HepG2 (cell line): Measurements from ENCODE around the gene NGRN. TPM values are rescaled to one million over a fixed set of nuclear protein-coding genes. Genes with fewer than 3 reads are reported as not detected.

Source experiments
- DNMT1 ChIP-seq: sonication (generic); formaldehyde crosslinking; IDR thresholded peaks from 2 replicates; pipeline ENCODE4 v1.5.1; 2020; ENCODE audit warnings: mild to moderate bottlenecking, missing genetic modification reagents
- GLI4 ChIP-seq: sonication (generic); formaldehyde crosslinking; IDR thresholded peaks from 2 replicates; pipeline ENCODE4 v1.5.1; 2020; ENCODE audit warnings: missing genetic modification reagents, mild to moderate bottlenecking, moderate library complexity, borderline replicate concordance
- KDM5A ChIP-seq: fragments of 200-600 bp; sonication (generic); IDR thresholded peaks from 2 replicates; pipeline ENCODE4 v1.7.0; 2018; ENCODE audit warnings: antibody characterized with exemption, mild to moderate bottlenecking, low read length, borderline replicate concordance
- MAFF ChIP-seq: IDR thresholded peaks from 2 replicates; pipeline ENCODE4 v1.6.1; 2011; ENCODE audit warnings: low read depth, low read length, improper control_type of control experiment
- NFRKB ChIP-seq: fragments of 450-650 bp; IDR thresholded peaks from 2 replicates; pipeline ENCODE4 v1.6.1; 2017
- NPAS2 ChIP-seq: sonication (generic); formaldehyde crosslinking; IDR thresholded peaks from 2 replicates; pipeline ENCODE4 v1.8.0; 2022; ENCODE audit warnings: mild to moderate bottlenecking, missing genetic modification reagents, borderline replicate concordance
- ZFYVE20 ChIP-seq: sonication (generic); formaldehyde crosslinking; IDR thresholded peaks from 2 replicates; pipeline ENCODE4 v1.8.0; 2023; ENCODE audit warnings: low read depth, mild to moderate bottlenecking, moderate library complexity, missing genetic modification reagents, borderline replicate concordance
- ZNF10 ChIP-seq: sonication (generic); formaldehyde crosslinking; IDR thresholded peaks from 2 replicates; pipeline ENCODE4 v1.4.0; 2020; ENCODE audit warnings: mild to moderate bottlenecking, low read depth, missing genetic modification reagents, borderline replicate concordance
- ZNF142 ChIP-seq: sonication (generic); formaldehyde crosslinking; IDR thresholded peaks from 2 replicates; pipeline ENCODE4 v1.4.0; 2020; ENCODE audit warnings: missing genetic modification reagents
- ZNF232 ChIP-seq: sonication (generic); formaldehyde crosslinking; IDR thresholded peaks from 2 replicates; pipeline ENCODE4 v1.4.0; 2020; ENCODE audit warnings: missing genetic modification reagents, borderline replicate concordance
- ZNF792 ChIP-seq: IDR thresholded peaks from 2 replicates; pipeline ENCODE4 v1.6.1; 2016
- polyA plus RNA-seq, 8 experiments: library from polyadenylated mRNA; depleted of rRNA in 3 of 8; stranded (reverse) in 7 of 8; unstranded in 1 of 8; fragments of >200 nt; fragmentation: Illumina TruSeq in 4 of 8; extraction: Trizol in 4 of 8; gene quantifications; 2 replicates each; pipeline versions ENCODE4 v1.2.1 to v1.2.3, GENCODE V29; 2011 to 2016; ENCODE audit warnings: low read depth in 4 of 8, missing spikeins in 1 of 8, mixed read lengths in 1 of 8; ENCODE audit not compliant: insufficient read depth in 1 of 8
- total RNA-seq, 5 experiments: library from RNA; depleted of rRNA; stranded (reverse); fragments of >200 nt; fragmentation: Illumina TruSeq; extraction: Trizol; gene quantifications; 2 replicates each; pipeline ENCODE4 v1.2.3, GENCODE V29; 2016; ENCODE audit warnings: low read depth in 1 of 5
- TF ChIP-seq, protein P1 (sequence below): sonication (generic); formaldehyde crosslinking; conservative IDR thresholded peaks from 2 replicates; pipeline ENCODE4 v1.5.0; 2020; ENCODE audit warnings: missing genetic modification reagents
- TF ChIP-seq, protein P2 (sequence below): sonication (generic); formaldehyde crosslinking; IDR thresholded peaks from 2 replicates; pipeline ENCODE4 v1.5.0; 2020; ENCODE audit warnings: mild to moderate bottlenecking, missing genetic modification reagents
- TF ChIP-seq, protein P3 (sequence below): sonication (generic); formaldehyde crosslinking; IDR thresholded peaks from 2 replicates; pipeline ENCODE4 v1.4.0; 2020; ENCODE audit warnings: missing genetic modification reagents

NGRN gene
- total and polyA plus RNA-seq, 2 of the 13 experiments (the other 11 are each of a cell fraction or from before 2014, with no cell fraction given): 39.8 to 63.7 TPM

DNA sequence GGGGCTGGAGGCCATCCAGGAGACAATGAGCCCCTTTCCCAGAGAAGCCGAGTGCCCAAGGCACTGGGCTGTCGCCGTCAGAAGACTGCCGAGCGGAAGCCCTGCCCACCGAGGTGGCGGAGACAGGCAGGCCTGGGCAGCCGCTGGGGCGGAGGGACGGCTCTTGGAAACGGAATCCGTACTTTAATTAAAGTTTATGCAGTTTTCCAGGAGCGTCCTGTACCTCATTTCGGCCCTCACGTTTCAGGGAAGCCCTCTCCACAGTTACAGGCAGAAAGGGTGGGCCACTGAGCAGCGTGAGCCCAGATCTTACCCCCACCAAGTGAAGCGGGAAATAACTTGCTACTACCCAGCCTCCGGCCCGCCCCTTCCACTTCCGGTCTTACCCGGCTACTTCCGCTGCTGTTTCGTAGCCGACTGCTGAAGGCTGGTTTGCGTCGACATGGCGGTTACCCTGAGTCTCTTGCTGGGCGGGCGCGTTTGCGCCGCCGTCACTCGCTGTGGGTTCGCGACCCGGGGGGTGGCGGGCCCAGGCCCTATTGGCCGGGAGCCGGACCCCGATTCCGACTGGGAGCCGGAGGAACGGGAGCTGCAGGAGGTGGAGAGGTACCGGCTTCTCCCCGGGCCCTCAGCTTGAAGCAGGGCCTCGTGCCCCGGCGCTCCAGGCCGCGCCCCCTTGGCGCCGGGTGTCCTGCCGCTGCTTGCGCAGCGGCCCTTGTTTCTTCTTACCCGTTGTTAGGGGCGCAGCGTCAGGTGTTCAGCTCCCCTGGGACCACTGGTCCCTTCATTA is at the start of gene NGRN (continued):
- TF ChIP-seq ZNF142: peak; percentile 24; the same call in 1 of the 2 replicates
- TF ChIP-seq ZFYVE20 (CRISPR knock-in tag): no peak
- peak; percentile 58; the same call in 1 of the 2 replicates for TF ChIP-seq DNMT1 (CRISPR knock-in tag)
- TF ChIP-seq ZNF10: no peak
- TF ChIP-seq, protein P1, sequence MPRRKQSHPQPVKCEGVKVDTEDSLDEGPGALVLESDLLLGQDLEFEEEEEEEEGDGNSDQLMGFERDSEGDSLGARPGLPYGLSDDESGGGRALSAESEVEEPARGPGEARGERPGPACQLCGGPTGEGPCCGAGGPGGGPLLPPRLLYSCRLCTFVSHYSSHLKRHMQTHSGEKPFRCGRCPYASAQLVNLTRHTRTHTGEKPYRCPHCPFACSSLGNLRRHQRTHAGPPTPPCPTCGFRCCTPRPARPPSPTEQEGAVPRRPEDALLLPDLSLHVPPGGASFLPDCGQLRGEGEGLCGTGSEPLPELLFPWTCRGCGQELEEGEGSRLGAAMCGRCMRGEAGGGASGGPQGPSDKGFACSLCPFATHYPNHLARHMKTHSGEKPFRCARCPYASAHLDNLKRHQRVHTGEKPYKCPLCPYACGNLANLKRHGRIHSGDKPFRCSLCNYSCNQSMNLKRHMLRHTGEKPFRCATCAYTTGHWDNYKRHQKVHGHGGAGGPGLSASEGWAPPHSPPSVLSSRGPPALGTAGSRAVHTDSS (CRISPR knock-in tag): no peak
- TF ChIP-seq, protein P2, sequence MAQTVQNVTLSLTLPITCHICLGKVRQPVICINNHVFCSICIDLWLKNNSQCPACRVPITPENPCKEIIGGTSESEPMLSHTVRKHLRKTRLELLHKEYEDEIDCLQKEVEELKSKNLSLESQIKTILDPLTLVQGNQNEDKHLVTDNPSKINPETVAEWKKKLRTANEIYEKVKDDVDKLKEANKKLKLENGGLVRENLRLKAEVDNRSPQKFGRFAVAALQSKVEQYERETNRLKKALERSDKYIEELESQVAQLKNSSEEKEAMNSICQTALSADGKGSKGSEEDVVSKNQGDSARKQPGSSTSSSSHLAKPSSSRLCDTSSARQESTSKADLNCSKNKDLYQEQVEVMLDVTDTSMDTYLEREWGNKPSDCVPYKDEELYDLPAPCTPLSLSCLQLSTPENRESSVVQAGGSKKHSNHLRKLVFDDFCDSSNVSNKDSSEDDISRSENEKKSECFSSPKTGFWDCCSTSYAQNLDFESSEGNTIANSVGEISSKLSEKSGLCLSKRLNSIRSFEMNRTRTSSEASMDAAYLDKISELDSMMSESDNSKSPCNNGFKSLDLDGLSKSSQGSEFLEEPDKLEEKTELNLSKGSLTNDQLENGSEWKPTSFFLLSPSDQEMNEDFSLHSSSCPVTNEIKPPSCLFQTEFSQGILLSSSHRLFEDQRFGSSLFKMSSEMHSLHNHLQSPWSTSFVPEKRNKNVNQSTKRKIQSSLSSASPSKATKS (CRISPR knock-in tag): peak; percentile 83; the same call in 1 of the 2 replicates
- TF ChIP-seq KDM5A: peak; percentile 61; the same call in 1 of the 2 replicates
- TF ChIP-seq, protein P3, sequence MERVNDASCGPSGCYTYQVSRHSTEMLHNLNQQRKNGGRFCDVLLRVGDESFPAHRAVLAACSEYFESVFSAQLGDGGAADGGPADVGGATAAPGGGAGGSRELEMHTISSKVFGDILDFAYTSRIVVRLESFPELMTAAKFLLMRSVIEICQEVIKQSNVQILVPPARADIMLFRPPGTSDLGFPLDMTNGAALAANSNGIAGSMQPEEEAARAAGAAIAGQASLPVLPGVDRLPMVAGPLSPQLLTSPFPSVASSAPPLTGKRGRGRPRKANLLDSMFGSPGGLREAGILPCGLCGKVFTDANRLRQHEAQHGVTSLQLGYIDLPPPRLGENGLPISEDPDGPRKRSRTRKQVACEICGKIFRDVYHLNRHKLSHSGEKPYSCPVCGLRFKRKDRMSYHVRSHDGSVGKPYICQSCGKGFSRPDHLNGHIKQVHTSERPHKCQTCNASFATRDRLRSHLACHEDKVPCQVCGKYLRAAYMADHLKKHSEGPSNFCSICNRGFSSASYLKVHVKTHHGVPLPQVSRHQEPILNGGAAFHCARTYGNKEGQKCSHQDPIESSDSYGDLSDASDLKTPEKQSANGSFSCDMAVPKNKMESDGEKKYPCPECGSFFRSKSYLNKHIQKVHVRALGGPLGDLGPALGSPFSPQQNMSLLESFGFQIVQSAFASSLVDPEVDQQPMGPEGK (CRISPR knock-in tag): peak; percentile 82
- no peak for TF ChIP-seq NFRKB
- peak; percentile 68; the same call in 1 of the 2 replicates for TF ChIP-seq ZNF792
- peak; percentile 94; the same call in 1 of the 2 replicates for TF ChIP-seq GLI4
- no peak for TF ChIP-seq NPAS2 (CRISPR knock-in tag)
- no peak for TF ChIP-seq MAFF
- no peak for TF ChIP-seq ZNF232 (CRISPR knock-in tag)
